Neural progenitor cell (in vitro differentiated cells): Measurements from ENCODE around the gene MYO1D. TPM values are rescaled to one million over a fixed set of nuclear protein-coding genes. Genes with fewer than 3 reads are reported as not detected.

ENCODE experiments used
- DNase-seq: peaks from one replicate; pipeline ENCODE4 v3.0.0-alpha.2; 2016; ENCODE audit warnings: low spot score
- H2AFZ ChIP-seq: fragments of 200-600 bp; sonication (generic); replicated peaks from 2 replicates; pipeline ENCODE4 v1.6.1; 2016; ENCODE audit warnings: antibody characterized with exemption
- H3F3A ChIP-seq: fragments of 200-600 bp; sonication (generic); 2 replicates; pipeline ENCODE4 v1.6.1; 2016; ENCODE audit warnings: antibody characterized with exemption, low read depth
- H3K27ac ChIP-seq: fragments of 200-600 bp; sonication (generic); 2 replicates; pipeline ENCODE4 v1.5.1; 2016; ENCODE audit warnings: mild to moderate bottlenecking
- H3K27me3 ChIP-seq: fragments of 200-600 bp; sonication (generic); 2 replicates; pipeline ENCODE4 v1.6.1; 2016; ENCODE audit warnings: mild to moderate bottlenecking, moderate library complexity
- H3K36me3 ChIP-seq: fragments of 200-600 bp; sonication (generic); 2 replicates; pipeline ENCODE4 v1.5.1; 2016
- H3K4me1 ChIP-seq: fragments of 200-600 bp; sonication (generic); 2 replicates; pipeline ENCODE4 v1.6.1; 2016; ENCODE audit warnings: mixed run types
- H3K4me2 ChIP-seq: fragments of 200-600 bp; sonication (generic); 2 replicates; pipeline ENCODE4 v1.6.1; 2016
- H3K4me3 ChIP-seq: fragments of 200-600 bp; sonication (generic); 2 replicates; pipeline ENCODE4 v1.5.1; 2016
- H3K79me2 ChIP-seq: fragments of 200-600 bp; sonication (generic); 2 replicates; pipeline ENCODE4 v1.6.1; 2016; ENCODE audit warnings: low read depth
- H3K9ac ChIP-seq: fragments of 200-600 bp; sonication (generic); 2 replicates; pipeline ENCODE4 v1.6.1; 2016
- H3K9me3 ChIP-seq: fragments of 200-600 bp; sonication (generic); 2 replicates; pipeline ENCODE4 v1.5.1; 2016; ENCODE audit warnings: low read depth
- H4K20me1 ChIP-seq: fragments of 200-600 bp; sonication (generic); 2 replicates; pipeline ENCODE4 v1.6.1; 2016; ENCODE audit warnings: low read depth
- H3K27ac Mint-ChIP-seq: 3 replicates; pipeline ENCODE4 v1.8.0; 2021; ENCODE audit warnings: mixed read lengths
- H3K27me3 Mint-ChIP-seq: 2 replicates; pipeline ENCODE4 v1.8.0; 2022; ENCODE audit warnings: low read depth, mild to moderate bottlenecking, inconsistent platforms, moderate library complexity, mixed read lengths; ENCODE audit not compliant: insufficient read depth
- H3K36me3 Mint-ChIP-seq: 3 replicates; pipeline ENCODE4 v1.8.0; 2021; ENCODE audit warnings: mixed read lengths
- H3K4me1 Mint-ChIP-seq: 3 replicates; pipeline ENCODE4 v1.8.0; 2021; ENCODE audit warnings: mixed read lengths
- H3K4me3 Mint-ChIP-seq: 3 replicates; pipeline ENCODE4 v1.8.0; 2021; ENCODE audit warnings: mild to moderate bottlenecking, moderate library complexity, mixed read lengths
- H3K9me3 Mint-ChIP-seq: 3 replicates; pipeline ENCODE4 v1.8.0; 2020; ENCODE audit warnings: mixed read lengths
- CTCF ChIP-seq: fragments of 200-600 bp; sonication (generic); IDR thresholded peaks from 2 replicates; pipeline ENCODE4 v1.5.1; 2017; ENCODE audit warnings: antibody characterized with exemption, mild to moderate bottlenecking
- EZH2 ChIP-seq: fragments of 200-600 bp; sonication (generic); IDR thresholded peaks from 2 replicates; pipeline ENCODE4 v1.6.1; 2017; ENCODE audit warnings: antibody characterized with exemption, mild to moderate bottlenecking, moderate library complexity
- EZH2phosphoT487 ChIP-seq: fragments of 200-600 bp; sonication (generic); IDR thresholded peaks from 2 replicates; pipeline ENCODE4 v1.6.1; 2017; ENCODE audit warnings: antibody characterized with exemption
- total RNA-seq: library from RNA; depleted of rRNA; stranded (reverse); fragments of >200 nt; gene quantifications from 2 replicates; pipeline ENCODE4 v1.2.3, GENCODE V29; 2015; ENCODE audit warnings: low replicate concordance

The MYO1D gene
- total RNA-seq, 1 donor from 2014 or later, result 6.2 TPM

- Mint-ChIP-seq H3K9me3 (no peaks in the 10 kb centered on the region), H3K4me3 (no peak overlapping the region), H3K27ac (peak overlapping the region; percentile 86), H3K4me1 (peaks cover 7% of the 10 kb centered on the region), H3K27me3 (peaks cover 3% of the 10 kb centered on the region), H3K36me3 (no peaks in the 10 kb centered on the region)
- Histone ChIP-seq H3K4me3 (no peak overlapping the region), H3K9ac (no peak overlapping the region), H3K79me2 (no peaks in the 10 kb centered on the region), H3K27ac (no peak overlapping the region), H3K9me3 (no peaks in the 10 kb centered on the region), H2AFZ (no peak overlapping the region), H3K27me3 (no peaks in the 10 kb centered on the region), H4K20me1 (no peaks in the 10 kb centered on the region), H3K4me1 (no peaks in the 10 kb centered on the region), H3K4me2 (no peak overlapping the region), H3K36me3 (no peaks in the 10 kb centered on the region), H3F3A (no peaks in the 10 kb centered on the region)
- no peak for DNase-seq
- TF ChIP-seq EZH2phosphoT487 (no peak), CTCF (no peak), EZH2 (no peak)
These were observed 321.2 kb downstream of the MYO1D start for GRCh38 chr17:32555611-32556310.

- peaks cover 3% of the 10 kb centered on the region for H3K27me3 Mint-ChIP-seq
- no peak overlapping the region for H2AFZ ChIP-seq
- no peaks in the 10 kb centered on the region for H4K20me1 ChIP-seq
- H3K36me3 ChIP-seq, result no peaks in the 10 kb centered on the region
- H3K9me3 Mint-ChIP-seq, result no peaks in the 10 kb centered on the region
- no peaks in the 10 kb centered on the region for H3K27me3 ChIP-seq
- H3K36me3 Mint-ChIP-seq, result peaks cover 1% of the 10 kb centered on the region
- H3K9me3 ChIP-seq, result no peaks in the 10 kb centered on the region
- no peak overlapping the region for H3K4me2 ChIP-seq
- no peak for DNase-seq
- H3K4me1 Mint-ChIP-seq, result peaks cover 7% of the 10 kb centered on the region
- H3K79me2 ChIP-seq, result no peaks in the 10 kb centered on the region
- H3K27ac Mint-ChIP-seq, result no peak overlapping the region
- H3K4me3 ChIP-seq, result no peak overlapping the region
- no peak overlapping the region for H3K9ac ChIP-seq
- H3K4me3 Mint-ChIP-seq, result no peak overlapping the region
- TF ChIP-seq EZH2 (no peak), EZH2phosphoT487 (no peak), CTCF (no peak)
- H3K27ac ChIP-seq, result no peak overlapping the region
- H3F3A ChIP-seq, result no peaks in the 10 kb centered on the region
- H3K4me1 ChIP-seq, result no peaks in the 10 kb centered on the region
These were observed 323.8 kb downstream of the MYO1D start for GRCh38 chr17:32553168-32553567.

- Mint-ChIP-seq H3K9me3 (no peaks in the 10 kb centered on the region), H3K27me3 (peaks cover 3% of the 10 kb centered on the region), H3K36me3 (peaks cover 1% of the 10 kb centered on the region), H3K27ac (no peak overlapping the region), H3K4me1 (peaks cover 7% of the 10 kb centered on the region), H3K4me3 (no peak overlapping the region)
- H3K4me3 ChIP-seq, result no peak overlapping the region
- no peaks in the 10 kb centered on the region for H3K27me3 ChIP-seq
- H3K36me3 ChIP-seq, result no peaks in the 10 kb centered on the region
- H3K4me1 ChIP-seq, result no peaks in the 10 kb centered on the region
- no peak overlapping the region for H3K9ac ChIP-seq
- H3K4me2 ChIP-seq, result no peak overlapping the region
- DNase-seq, result no peak
- H3K9me3 ChIP-seq, result no peaks in the 10 kb centered on the region
- H4K20me1 ChIP-seq, result no peaks in the 10 kb centered on the region
- H3F3A ChIP-seq, result no peaks in the 10 kb centered on the region
- TF ChIP-seq EZH2 (no peak), CTCF (no peak), EZH2phosphoT487 (no peak)
- H3K27ac ChIP-seq, result no peak overlapping the region
- no peaks in the 10 kb centered on the region for H3K79me2 ChIP-seq
- H2AFZ ChIP-seq, result no peak overlapping the region
These were observed 324.6 kb downstream of the MYO1D start for GRCh38 chr17:32552280-32552679.
